RPMI7951 (cell line): ENCODE measurements around the gene ZNF513. TPM values are rescaled to one million over a fixed set of nuclear protein-coding genes. Genes with fewer than 3 reads are reported as not detected.

ENCODE experiments used
- DNase-seq: peaks from one replicate; pipeline ENCODE4 v3.0.0-alpha.2; 2012; ENCODE audit warnings: low read depth
- total RNA-seq: library from RNA; depleted of rRNA; stranded (reverse); fragments of >200 nt; shearing (Covaris generic); gene quantifications from 2 replicates; pipeline ENCODE4 v1.2.3, GENCODE V29; 2014

ZNF513 gene
- total RNA-seq, 1 experiment from 2014 or later = 7.9 TPM

GRCh38 chr2:27381577-27382181 lies 1.1 kb upstream of the ZNF513 start:
- no peak for DNase-seq

DNA sequence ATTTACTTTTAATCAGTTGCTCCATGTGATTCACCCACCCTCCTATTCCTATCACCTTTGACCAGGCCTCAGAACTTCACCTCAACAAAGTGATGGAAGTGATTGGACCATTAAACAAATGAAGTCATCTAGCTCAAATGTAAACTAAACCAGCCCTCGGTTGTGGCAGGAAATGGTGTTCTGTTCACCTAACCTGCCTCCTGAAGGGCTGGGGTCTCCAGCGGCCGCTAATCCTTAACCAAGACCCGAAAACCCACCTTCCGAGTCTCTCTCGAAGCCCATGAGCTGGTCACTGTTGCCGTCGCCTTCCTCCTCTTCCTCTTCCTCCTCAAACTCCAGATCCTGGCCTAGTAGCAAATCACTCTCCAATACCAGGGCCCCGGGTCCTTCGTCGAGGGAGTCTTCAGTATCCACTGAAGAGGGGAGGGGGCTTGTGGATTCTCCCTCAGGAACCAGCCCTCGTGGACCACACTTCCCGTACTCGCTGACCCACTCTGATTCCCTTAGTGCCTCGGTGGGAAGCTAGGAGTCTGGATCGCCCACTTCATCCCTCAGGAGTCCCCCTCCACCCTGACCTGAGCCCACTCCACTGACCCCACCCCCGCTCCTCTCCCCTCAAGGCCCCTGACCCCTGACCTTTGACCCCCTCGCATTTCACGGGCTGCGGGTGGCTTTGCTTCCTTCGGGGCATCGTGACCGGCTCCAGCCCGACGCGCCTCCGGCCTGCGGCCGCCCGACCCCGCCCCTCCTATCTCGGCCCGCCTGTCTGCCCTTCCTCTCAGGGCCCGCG lies 503 bp downstream of the ZNF513 start:
- peak; percentile 29 for DNase-seq

- DNase-seq = no peak
Measured at GRCh38 chr2:27379383-27379835, 1.1 kb downstream of the ZNF513 start.

DNA sequence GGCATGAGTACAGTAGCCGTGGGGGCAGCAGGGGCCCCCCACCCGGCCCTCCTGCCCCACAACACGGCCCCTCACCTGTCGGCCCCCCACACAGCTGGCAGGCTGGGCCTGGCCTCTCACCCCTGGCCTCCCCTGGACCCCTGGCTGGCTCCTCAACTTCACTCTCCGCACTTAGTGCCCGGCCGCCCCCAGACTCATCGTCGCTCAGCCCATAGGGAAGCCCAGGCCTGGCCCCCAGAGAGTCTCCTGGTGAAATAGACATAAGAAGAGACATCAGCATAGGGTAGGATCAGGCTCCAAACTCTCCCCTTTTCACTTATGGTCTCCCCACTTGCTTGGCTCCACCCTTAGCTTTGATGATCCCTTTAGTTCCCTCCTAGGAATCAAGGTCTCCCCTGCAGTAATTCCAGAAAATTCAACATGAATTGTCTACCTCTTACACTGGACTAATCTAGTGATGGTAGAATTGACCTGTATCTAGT lies 1.7 kb downstream of the ZNF513 start:
- no peak for DNase-seq

- peak; percentile 27 for DNase-seq
Measured at GRCh38 chr2:27378096-27378808, 2.3 kb downstream of the ZNF513 start.

GRCh38 chr2:27377618-27378095 lies 2.9 kb downstream of the ZNF513 start:
- no peak for DNase-seq

GRCh38 chr2:27376866-27377617 lies 3.5 kb downstream of the ZNF513 start:
- DNase-seq = no peak

- no peak for DNase-seq
Measured at GRCh38 chr2:27376151-27376865, 4.2 kb downstream of the ZNF513 start.

DNA sequence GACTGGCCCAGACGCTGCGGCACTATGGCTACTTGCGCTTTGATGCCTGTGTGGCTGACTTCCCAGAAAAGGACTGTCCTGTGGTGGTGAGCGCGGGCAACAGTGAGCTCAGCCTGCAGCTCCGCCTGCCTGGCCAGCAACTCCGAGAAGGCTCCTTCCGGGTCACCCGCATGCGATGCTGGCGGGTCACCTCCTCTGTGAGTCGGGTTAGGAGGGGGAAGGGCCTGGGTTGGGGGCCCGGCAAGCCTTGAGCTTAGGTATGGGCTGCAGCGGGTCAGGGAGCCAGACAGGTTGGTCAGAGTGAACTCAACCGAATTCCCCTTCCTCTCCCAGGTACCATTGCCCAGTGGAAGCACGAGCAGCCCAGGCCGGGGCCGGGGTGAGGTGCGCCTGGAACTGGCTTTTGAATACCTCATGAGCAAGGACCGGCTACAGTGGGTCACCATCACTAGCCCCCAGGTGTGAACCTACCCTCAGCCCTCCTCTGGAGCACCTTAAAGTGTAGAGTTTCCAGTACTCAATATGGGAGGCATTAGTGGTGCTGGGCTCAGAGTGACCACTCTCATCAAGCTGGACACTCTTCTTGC lies 4.9 kb downstream of the ZNF513 start:
- DNase-seq = no peak

GRCh38 chr2:27373567-27373966 lies 7.0 kb downstream of the ZNF513 start:
- DNase-seq = no peak

- DNase-seq = no peak
Measured at GRCh38 chr2:27372937-27373336, 7.6 kb downstream of the ZNF513 start.

GRCh38 chr2:27370816-27371620 lies 9.5 kb downstream of the ZNF513 start:
- DNase-seq = peak; percentile 54

DNA sequence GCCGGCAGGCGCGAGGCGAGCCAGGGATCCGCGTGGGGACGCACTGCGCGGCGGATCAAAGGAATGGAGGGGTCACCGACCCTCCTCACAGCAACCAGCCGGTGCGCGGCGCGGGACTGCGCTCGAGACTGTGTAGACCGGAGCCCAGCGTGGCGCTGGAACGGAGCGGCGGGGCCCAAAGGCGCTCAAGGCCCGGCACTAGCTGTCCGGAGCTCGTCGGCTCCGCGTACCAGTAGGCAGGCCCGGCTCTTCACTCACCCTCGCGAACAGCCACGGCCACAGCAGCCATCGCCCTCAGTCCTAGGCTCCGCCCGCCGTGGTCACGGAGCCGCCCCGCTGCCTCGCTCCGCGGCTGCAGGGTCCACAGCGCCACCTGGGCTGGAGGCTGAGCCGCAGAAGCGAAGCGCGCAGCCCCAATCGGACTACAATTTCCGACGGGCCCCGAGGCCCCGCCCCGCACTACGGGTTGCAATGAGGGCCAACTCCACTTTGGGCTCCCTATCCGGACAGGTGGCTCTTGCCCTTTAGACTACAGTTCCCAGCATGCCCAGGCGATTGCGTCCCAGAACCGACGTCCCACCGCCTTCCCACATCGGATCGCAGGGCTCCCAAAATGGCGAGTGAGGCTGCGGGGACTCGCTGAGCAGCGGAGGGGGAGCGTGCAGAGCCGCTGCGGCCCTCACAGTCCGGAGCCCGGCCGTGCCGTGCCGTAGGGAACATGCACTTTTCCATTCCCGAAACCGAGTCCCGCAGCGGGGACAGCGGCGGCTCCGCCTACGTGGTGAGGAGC lies 10.3 kb downstream of the ZNF513 start, which contains the start of the genes EIF2B4 and SNX17:
TSS of gene EIF2B4 (minus strand) at position 313 of the 790 bp plus-strand sequence. CDS start at position 289, 24 bp downstream.
TSS of gene SNX17 (plus strand) at position 591 of the 790 bp plus-strand sequence. CDS start at position 719, 128 bp downstream.
- peak; percentile 99 for DNase-seq

DNA sequence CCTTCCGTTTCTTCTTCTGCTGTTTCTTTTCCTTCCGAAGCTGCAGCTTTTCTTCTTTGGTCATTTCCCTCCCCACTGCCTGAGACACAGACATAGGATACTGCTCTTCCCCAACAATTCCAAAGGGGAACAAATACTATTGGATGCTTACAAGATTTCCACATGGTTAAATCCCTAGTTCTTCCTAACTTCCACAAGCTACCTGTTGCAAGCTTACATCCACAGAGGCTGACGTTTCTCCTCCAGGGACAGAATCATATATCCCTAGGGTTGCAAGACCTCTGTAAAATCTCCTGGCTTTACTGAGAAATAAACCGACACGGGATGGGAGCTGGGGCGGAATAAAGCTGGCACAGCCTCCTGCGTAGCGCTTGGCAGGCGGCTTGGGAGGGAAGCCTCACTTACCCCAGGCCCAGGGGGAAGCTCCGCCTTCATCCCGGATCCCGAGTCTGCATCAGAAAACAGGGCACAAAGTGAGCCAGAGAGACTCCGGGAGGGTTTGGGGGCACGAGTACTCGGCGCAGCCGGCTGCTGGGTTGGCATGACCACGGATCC lies 11.0 kb downstream of the ZNF513 start:
- DNase-seq = peak; percentile 66

DNA sequence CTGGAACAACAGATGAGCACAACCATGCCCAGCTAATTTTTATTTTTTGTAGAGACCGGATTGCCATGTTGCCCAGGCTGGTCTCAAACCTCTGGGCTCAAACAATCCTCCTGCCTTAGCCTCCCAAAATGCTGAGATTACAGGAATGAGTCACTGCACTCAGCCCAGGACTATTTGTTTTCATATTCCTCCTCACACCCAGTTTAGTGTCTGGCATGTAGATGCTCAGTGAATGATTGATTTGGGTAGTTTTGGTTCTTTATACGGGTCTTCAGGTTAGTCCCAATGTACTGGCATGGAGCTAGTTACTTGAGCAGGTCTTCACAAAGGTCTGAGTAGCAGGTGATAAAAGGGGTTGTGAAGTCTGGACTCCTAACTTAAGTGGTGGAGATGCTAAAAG lies 16.6 kb downstream of the ZNF513 start:
- no peak for DNase-seq

- DNase-seq = no peak
Measured at GRCh38 chr2:27362678-27363420, 17.7 kb downstream of the ZNF513 start.

- DNase-seq = peak; percentile 96
Measured at GRCh38 chr2:27356382-27357181, 24.0 kb downstream of the ZNF513 start, which contains the start of gene GTF3C2. Gene GTF3C2 (minus strand): TSS chr2:27356764. CDS start chr2:27343554, 13,210 bp downstream.
